Liver (tissue), 3 donors: ENCODE data around the gene NR5A2.

ENCODE experiments used
- FOXA1 ChIP-seq: IDR thresholded peaks from 2 replicates; pipeline ENCODE4 v1.6.1; 2016; ENCODE audit warnings: antibody characterized with exemption
- GABPA ChIP-seq, 2 donors: IDR thresholded peaks in 1 of 2; conservative IDR thresholded peaks in 1 of 2; 2 replicates each; pipeline ENCODE4 v1.6.1; 2016; ENCODE audit warnings: antibody characterized with exemption in 2 of 2, mild to moderate bottlenecking in 1 of 2, moderate library complexity in 1 of 2
- NR2F2 ChIP-seq: IDR thresholded peaks from 2 replicates; pipeline ENCODE4 v1.6.1; 2016; ENCODE audit warnings: antibody characterized with exemption
- RAD21 ChIP-seq, 2 donors: IDR thresholded peaks; 2 replicates each; pipeline ENCODE4 v1.6.1; 2016; ENCODE audit warnings: antibody characterized with exemption in 2 of 2, mild to moderate bottlenecking in 2 of 2
- SP1 ChIP-seq: IDR thresholded peaks from 2 replicates; pipeline ENCODE4 v1.6.1; 2018; ENCODE audit warnings: antibody characterized with exemption, mild to moderate bottlenecking
- TAF1 ChIP-seq: conservative IDR thresholded peaks from 2 replicates; pipeline ENCODE4 v1.6.1; 2016; ENCODE audit warnings: antibody characterized with exemption, mild to moderate bottlenecking
- YY1 ChIP-seq: IDR thresholded peaks from 2 replicates; pipeline ENCODE4 v1.6.1; 2016; ENCODE audit warnings: antibody characterized with exemption, mild to moderate bottlenecking
- TF ChIP-seq, protein P1 (sequence below): IDR thresholded peaks from 2 replicates; pipeline ENCODE4 v1.6.1; 2016; ENCODE audit warnings: antibody characterized with exemption
- TF ChIP-seq, protein P2 (sequence below): fragments of 150-350 bp; IDR thresholded peaks from 2 replicates; pipeline ENCODE4 v1.5.1; 2017; ENCODE audit warnings: improper control_type of control experiment, low read depth, low read length; ENCODE audit not compliant: missing input control
- TF ChIP-seq, protein P3 (sequence below): IDR thresholded peaks from 2 replicates; pipeline ENCODE4 v1.6.1; 2016; ENCODE audit warnings: antibody characterized with exemption, mild to moderate bottlenecking
- TF ChIP-seq, protein P4 (sequence below): IDR thresholded peaks from 2 replicates; pipeline ENCODE4 v1.6.1; 2016; ENCODE audit warnings: antibody characterized with exemption
- donor health status: healthy.
- donor health status: healthy.

DNA sequence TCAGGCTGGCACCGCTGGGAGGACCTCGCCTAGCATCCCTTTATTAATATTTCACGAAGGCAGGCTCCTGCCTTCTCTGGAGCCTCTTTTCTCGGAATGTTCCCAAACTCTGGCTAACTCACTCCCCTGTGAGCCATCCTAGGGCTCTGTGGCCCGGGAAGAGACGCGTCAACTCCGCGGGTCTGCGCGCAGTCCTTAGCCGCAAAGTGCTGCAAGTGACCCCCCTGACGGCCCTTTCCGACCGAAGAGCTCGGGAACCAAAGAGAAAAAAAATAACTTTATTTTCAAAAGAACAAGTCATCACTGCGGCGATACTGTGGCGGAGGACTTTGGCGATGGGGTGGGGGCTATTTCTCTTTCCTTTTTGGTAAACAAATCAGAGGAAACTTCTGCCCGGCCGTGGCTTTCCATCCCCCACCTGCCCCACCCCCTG lies 14.6 kb downstream of the NR5A2 start:
- no peak for TF ChIP-seq NR2F2
- TF ChIP-seq, protein P1, sequence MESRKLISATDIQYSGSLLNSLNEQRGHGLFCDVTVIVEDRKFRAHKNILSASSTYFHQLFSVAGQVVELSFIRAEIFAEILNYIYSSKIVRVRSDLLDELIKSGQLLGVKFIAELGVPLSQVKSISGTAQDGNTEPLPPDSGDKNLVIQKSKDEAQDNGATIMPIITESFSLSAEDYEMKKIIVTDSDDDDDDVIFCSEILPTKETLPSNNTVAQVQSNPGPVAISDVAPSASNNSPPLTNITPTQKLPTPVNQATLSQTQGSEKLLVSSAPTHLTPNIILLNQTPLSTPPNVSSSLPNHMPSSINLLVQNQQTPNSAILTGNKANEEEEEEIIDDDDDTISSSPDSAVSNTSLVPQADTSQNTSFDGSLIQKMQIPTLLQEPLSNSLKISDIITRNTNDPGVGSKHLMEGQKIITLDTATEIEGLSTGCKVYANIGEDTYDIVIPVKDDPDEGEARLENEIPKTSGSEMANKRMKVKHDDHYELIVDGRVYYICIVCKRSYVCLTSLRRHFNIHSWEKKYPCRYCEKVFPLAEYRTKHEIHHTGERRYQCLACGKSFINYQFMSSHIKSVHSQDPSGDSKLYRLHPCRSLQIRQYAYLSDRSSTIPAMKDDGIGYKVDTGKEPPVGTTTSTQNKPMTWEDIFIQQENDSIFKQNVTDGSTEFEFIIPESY = peak; percentile 11
- TF ChIP-seq, protein P2, sequence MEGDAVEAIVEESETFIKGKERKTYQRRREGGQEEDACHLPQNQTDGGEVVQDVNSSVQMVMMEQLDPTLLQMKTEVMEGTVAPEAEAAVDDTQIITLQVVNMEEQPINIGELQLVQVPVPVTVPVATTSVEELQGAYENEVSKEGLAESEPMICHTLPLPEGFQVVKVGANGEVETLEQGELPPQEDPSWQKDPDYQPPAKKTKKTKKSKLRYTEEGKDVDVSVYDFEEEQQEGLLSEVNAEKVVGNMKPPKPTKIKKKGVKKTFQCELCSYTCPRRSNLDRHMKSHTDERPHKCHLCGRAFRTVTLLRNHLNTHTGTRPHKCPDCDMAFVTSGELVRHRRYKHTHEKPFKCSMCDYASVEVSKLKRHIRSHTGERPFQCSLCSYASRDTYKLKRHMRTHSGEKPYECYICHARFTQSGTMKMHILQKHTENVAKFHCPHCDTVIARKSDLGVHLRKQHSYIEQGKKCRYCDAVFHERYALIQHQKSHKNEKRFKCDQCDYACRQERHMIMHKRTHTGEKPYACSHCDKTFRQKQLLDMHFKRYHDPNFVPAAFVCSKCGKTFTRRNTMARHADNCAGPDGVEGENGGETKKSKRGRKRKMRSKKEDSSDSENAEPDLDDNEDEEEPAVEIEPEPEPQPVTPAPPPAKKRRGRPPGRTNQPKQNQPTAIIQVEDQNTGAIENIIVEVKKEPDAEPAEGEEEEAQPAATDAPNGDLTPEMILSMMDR = no peak
- no peak for TF ChIP-seq RAD21 (IDR thresholded peaks at IDR 0.05)
- no peak for TF ChIP-seq TAF1
- TF ChIP-seq, protein P3, sequence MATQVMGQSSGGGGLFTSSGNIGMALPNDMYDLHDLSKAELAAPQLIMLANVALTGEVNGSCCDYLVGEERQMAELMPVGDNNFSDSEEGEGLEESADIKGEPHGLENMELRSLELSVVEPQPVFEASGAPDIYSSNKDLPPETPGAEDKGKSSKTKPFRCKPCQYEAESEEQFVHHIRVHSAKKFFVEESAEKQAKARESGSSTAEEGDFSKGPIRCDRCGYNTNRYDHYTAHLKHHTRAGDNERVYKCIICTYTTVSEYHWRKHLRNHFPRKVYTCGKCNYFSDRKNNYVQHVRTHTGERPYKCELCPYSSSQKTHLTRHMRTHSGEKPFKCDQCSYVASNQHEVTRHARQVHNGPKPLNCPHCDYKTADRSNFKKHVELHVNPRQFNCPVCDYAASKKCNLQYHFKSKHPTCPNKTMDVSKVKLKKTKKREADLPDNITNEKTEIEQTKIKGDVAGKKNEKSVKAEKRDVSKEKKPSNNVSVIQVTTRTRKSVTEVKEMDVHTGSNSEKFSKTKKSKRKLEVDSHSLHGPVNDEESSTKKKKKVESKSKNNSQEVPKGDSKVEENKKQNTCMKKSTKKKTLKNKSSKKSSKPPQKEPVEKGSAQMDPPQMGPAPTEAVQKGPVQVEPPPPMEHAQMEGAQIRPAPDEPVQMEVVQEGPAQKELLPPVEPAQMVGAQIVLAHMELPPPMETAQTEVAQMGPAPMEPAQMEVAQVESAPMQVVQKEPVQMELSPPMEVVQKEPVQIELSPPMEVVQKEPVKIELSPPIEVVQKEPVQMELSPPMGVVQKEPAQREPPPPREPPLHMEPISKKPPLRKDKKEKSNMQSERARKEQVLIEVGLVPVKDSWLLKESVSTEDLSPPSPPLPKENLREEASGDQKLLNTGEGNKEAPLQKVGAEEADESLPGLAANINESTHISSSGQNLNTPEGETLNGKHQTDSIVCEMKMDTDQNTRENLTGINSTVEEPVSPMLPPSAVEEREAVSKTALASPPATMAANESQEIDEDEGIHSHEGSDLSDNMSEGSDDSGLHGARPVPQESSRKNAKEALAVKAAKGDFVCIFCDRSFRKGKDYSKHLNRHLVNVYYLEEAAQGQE = no peak
- TF ChIP-seq YY1 = no peak
- TF ChIP-seq, protein P4, sequence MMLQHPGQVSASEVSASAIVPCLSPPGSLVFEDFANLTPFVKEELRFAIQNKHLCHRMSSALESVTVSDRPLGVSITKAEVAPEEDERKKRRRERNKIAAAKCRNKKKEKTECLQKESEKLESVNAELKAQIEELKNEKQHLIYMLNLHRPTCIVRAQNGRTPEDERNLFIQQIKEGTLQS = no peak
- no peak for TF ChIP-seq FOXA1
- no peak for TF ChIP-seq SP1
- TF ChIP-seq GABPA (IDR thresholded peaks at IDR 0.05 in 1 of 2, conservative IDR thresholded peaks at IDR 0.05 in 1 of 2) = no peak
